Eye (tissue), 1 donor: ENCODE measurements around the gene PARVG.
A peak's percentile ranks its signal among the peaks of the same experiment; 100 is the strongest.

Experiments used
- DNase-seq: peaks from one replicate; pipeline ENCODE4 v3.0.0-alpha.2; 2015

Gene PARVG

GRCh38 chr22:44199866-44200265 lies 19.1 kb downstream of the PARVG start:
- no peak for DNase-seq

GRCh38 chr22:44200451-44200850 lies 19.7 kb downstream of the PARVG start:
- no peak for DNase-seq

GRCh38 chr22:44200855-44201550 lies 20.3 kb downstream of the PARVG start:
- DNase-seq, result no peak

- no peak for DNase-seq
Observed at GRCh38 chr22:44201665-44202064, 20.9 kb downstream of the PARVG start.

- peak; percentile 34 for DNase-seq
Observed at GRCh38 chr22:44202261-44202789, 21.6 kb downstream of the PARVG start.

- DNase-seq, result no peak
Observed at GRCh38 chr22:44203203-44203602, 22.5 kb downstream of the PARVG start.

GRCh38 chr22:44204739-44205515 lies 24.2 kb downstream of the PARVG start:
- DNase-seq, result no peak

- no peak for DNase-seq
Observed at GRCh38 chr22:44205516-44206329, 25.0 kb downstream of the PARVG start.

GRCh38 chr22:44206330-44206645 lies 25.6 kb downstream of the PARVG start:
- no peak for DNase-seq

GRCh38 chr22:44206696-44207095 lies 26.0 kb downstream of the PARVG start:
- DNase-seq, result no peak

GRCh38 chr22:44207173-44207980 lies 26.7 kb downstream of the PARVG start:
- no peak for DNase-seq

- DNase-seq, result no peak
Observed at GRCh38 chr22:44207981-44208317, 27.2 kb downstream of the PARVG start.

- DNase-seq, result no peak
Observed at GRCh38 chr22:44209343-44209742, 28.6 kb downstream of the PARVG start.

GRCh38 chr22:44210722-44211121 lies 30.0 kb downstream of the PARVG start:
- DNase-seq, result no peak

GRCh38 chr22:44211256-44211945 lies 30.7 kb downstream of the PARVG start:
- DNase-seq, result no peak

GRCh38 chr22:44211946-44212930 lies 31.5 kb downstream of the PARVG start:
- peak; percentile 39 for DNase-seq

GRCh38 chr22:44212936-44213335 lies 32.2 kb downstream of the PARVG start:
- DNase-seq, result no peak

- no peak for DNase-seq
Observed at GRCh38 chr22:44213489-44214043, 32.8 kb downstream of the PARVG start.

GRCh38 chr22:44214187-44214586 lies 33.5 kb downstream of the PARVG start:
- DNase-seq, result no peak

- no peak for DNase-seq
Observed at GRCh38 chr22:44214764-44215163, 34.0 kb downstream of the PARVG start.
